Ishikawa (cell line): ENCODE data around the gene ZRANB1.

Experiments used
- CEBPB ChIP-seq: IDR thresholded peaks from 2 replicates; pipeline ENCODE4 v1.6.1; 2012
- EP300 ChIP-seq: IDR thresholded peaks from 2 replicates; pipeline ENCODE4 v1.6.1; 2012; ENCODE audit warnings: borderline replicate concordance
- TAF1 ChIP-seq: IDR thresholded peaks from 2 replicates; pipeline ENCODE4 v1.6.1; 2012; ENCODE audit warnings: low read depth, mild to moderate bottlenecking
- YY1 ChIP-seq: IDR thresholded peaks from 2 replicates; pipeline ENCODE4 v1.6.1; 2012; ENCODE audit warnings: low read depth
- TF ChIP-seq, protein P1 (sequence below): IDR thresholded peaks from 2 replicates; pipeline ENCODE4 v1.6.1; 2012; ENCODE audit warnings: low read depth, mild to moderate bottlenecking
- TF ChIP-seq, protein P2 (sequence below): IDR thresholded peaks from 2 replicates; pipeline ENCODE4 v1.6.1; 2012
- TF ChIP-seq, protein P3 (sequence below): IDR thresholded peaks from 2 replicates; pipeline ENCODE4 v1.6.1; 2012

DNA sequence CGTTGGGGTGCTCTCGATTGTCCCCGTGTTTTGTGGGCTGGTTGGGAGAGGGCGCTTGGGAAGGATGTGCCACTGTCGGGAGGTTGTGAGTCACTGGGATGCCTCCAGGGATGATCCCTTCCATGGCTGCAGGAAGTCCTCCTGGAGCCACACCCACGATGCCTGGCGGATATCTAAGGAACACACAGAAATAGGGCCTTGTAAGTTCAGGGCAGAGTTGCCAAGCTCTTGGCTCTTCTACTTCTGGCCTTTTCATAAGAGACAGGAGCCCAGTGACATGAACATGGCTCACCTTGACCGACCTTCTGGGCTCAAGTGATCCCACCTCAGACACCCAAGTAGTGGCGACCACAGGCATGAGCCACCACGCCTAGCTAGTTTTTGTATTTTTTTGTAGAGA lies 47.6 kb downstream of the ZRANB1 start:
- no peak for TF ChIP-seq TAF1
- TF ChIP-seq EP300 = no peak
- TF ChIP-seq, protein P1, sequence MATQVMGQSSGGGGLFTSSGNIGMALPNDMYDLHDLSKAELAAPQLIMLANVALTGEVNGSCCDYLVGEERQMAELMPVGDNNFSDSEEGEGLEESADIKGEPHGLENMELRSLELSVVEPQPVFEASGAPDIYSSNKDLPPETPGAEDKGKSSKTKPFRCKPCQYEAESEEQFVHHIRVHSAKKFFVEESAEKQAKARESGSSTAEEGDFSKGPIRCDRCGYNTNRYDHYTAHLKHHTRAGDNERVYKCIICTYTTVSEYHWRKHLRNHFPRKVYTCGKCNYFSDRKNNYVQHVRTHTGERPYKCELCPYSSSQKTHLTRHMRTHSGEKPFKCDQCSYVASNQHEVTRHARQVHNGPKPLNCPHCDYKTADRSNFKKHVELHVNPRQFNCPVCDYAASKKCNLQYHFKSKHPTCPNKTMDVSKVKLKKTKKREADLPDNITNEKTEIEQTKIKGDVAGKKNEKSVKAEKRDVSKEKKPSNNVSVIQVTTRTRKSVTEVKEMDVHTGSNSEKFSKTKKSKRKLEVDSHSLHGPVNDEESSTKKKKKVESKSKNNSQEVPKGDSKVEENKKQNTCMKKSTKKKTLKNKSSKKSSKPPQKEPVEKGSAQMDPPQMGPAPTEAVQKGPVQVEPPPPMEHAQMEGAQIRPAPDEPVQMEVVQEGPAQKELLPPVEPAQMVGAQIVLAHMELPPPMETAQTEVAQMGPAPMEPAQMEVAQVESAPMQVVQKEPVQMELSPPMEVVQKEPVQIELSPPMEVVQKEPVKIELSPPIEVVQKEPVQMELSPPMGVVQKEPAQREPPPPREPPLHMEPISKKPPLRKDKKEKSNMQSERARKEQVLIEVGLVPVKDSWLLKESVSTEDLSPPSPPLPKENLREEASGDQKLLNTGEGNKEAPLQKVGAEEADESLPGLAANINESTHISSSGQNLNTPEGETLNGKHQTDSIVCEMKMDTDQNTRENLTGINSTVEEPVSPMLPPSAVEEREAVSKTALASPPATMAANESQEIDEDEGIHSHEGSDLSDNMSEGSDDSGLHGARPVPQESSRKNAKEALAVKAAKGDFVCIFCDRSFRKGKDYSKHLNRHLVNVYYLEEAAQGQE = no peak
- TF ChIP-seq, protein P2, sequence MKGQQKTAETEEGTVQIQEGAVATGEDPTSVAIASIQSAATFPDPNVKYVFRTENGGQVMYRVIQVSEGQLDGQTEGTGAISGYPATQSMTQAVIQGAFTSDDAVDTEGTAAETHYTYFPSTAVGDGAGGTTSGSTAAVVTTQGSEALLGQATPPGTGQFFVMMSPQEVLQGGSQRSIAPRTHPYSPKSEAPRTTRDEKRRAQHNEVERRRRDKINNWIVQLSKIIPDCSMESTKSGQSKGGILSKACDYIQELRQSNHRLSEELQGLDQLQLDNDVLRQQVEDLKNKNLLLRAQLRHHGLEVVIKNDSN = no peak
- TF ChIP-seq, protein P3, sequence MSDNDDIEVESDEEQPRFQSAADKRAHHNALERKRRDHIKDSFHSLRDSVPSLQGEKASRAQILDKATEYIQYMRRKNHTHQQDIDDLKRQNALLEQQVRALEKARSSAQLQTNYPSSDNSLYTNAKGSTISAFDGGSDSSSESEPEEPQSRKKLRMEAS = no peak
- no peak for TF ChIP-seq YY1
- no peak for TF ChIP-seq CEBPB
